HG03460 (cell line): Measurements from ENCODE around the gene ITGB6.

Experiments
- ATAC-seq: cut with Tn5 transposase; IDR thresholded peaks from one replicate; pipeline ENCODE4 v1.9.1; 2021; ENCODE audit not compliant: unreplicated experiment

Gene ITGB6

DNA sequence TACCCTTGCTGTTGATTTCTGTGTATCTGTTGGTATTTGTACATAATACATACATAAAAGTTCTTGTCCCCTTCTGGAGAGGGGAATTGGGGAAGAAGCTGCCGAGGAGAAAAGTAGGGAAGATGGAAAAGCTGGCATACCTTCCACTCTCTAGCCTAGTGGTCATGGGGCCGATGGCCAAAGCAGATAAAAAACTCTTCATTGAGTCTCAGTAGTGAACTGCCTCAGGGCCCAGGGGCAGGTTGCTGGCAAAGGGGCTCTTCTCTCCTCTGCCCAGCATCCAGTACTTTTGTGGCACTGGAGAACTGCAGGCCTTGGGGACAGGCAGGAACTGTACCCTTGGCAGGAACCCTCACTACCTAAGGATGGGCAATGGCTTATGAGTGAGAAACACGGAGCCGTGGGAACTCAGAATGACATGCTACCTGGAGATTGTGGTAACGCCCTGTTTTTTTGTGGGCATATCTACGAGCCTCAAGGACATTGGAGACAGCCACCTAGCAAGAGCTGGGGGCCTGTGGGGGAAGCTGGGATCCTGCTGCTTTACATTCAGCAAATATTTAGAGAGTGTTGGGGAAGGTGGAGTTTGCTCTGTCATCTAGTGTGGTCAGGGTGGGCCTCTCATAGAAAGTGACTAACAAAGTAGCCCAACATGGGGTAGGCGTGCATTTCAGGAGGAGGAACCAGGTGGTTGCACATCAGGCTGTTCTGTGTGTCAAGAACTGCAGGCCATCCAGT, 22.6 kb upstream of the ITGB6 start:
- no peak for ATAC-seq

DNA sequence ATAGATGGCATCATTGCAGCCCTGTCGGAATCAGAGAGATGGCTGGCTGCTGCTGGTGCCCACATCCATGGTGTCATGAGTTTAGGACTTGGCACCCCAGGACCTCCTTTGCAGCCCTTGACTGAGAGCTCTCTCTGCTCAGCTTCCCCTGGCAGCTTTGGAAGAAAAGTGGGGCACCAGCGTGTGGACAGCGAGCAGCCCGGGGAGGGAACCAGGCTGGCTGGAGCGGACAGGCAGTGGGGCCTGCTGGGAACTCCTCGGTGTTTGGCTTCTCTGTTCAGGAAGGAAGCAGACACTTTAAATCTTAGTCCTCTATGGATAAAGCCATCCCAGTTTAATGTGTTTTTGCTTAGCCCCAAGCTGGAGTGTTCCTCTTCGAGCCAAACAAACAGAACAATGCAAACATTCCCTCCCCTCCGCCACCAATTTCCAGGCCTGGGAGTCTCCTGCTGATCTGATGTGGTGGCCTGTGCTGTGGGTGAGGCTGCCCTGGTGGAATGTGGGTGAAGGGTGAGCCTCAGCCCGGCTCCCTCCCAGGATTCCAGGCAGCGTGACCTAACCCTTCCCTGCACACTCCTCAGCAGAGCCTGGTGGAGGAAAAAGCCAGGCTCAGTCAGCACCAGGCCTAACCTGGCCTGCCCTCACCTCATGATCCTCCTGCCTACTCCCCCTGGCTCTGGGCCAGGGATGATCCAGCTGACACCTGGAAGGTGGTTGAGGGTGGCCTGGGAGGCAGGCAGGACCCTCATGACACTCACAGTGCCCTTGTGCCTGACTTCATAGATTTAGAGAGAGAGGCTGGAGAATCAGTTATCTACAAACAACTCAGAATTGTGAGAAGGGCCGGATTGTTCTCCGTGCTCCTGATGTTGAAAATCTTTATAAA, 21.6 kb upstream of the ITGB6 start:
- no peak for ATAC-seq

DNA sequence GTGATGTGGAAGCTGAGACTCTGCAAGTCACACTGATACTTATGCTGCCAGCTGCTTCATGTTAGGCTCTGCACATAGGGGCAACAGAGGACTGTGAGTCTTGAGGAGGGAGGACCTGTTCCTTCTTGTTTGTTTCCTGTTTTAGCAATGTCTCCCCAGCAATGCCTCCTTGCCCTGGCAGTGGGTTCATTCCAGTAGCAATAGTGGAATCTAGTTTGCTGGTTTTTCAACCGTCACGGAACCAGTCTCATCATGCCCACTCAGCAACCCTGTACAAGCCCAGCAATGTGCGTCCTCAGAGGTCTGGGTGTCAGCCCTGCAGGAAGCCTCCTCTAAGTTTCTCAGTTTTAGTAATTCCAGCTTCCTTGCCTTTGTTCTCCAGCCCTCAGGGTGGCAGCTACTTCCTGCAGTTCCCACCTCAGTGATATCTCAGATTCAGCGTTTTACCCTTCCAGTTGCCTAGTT, 20.5 kb upstream of the ITGB6 start:
- no peak for ATAC-seq

DNA sequence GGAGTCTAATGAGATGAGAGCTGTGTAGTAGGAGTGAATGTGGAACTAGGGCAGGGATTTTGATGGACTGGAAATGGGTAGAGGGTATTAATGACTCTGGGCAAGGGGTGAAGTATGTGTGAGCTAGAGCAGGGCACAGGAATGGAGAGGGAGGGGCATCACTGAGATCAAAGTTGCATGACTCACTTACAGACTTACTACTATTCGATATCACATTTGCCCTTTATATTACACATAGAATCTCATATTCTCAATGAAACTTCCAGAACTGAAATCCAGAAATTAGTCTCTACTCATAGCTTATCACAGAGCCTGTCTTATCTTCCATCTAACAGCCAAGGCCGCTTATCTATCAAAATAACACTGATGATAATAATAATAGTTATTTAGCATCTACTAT, 20.0 kb upstream of the ITGB6 start:
- no peak for ATAC-seq

DNA sequence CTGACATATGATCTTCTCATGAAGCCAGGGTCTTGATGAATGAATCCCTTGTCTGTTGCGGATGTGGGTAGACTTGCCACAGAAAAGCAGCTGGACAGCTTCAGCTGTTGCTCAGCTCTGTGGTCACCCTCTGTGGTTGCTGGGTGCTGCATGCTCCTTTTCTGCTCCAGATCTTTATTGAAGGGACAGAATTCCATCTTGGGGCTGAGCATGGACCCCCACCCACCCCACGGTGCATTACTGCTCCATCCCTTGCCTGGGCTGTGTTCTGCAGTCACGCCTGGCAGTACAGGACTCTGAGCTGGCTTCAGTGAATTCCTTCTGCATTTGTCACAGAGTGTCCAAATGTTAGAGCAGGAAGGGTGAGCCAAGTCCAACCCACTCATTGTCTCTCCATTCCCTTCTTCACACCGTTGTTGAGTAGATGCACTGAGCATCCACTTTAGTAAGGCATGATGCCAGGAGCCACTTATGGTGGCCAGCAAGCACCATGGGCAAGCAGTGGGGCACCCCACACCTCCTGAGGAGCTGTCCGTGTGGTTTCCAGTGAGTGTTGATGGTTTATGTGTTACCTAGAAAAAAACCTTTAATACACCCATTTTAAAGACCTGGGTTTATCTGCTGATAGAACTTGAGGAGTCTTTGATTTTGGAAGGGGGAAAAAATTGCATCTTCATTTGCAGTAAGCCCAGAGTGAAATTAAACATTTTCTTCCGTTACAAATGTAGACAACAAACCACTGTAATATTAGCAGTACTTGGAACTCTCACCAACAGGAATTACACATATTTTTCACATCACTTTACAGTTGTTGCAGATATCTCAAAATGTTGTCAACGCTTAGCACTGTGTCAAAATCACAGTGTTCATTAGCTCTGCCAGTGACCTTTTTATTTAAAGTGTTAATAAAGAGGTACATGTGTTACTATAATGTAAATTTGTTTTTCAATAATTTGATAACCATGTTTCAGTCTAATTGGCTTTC, 14.7 kb upstream of the ITGB6 start:
- no peak for ATAC-seq

DNA sequence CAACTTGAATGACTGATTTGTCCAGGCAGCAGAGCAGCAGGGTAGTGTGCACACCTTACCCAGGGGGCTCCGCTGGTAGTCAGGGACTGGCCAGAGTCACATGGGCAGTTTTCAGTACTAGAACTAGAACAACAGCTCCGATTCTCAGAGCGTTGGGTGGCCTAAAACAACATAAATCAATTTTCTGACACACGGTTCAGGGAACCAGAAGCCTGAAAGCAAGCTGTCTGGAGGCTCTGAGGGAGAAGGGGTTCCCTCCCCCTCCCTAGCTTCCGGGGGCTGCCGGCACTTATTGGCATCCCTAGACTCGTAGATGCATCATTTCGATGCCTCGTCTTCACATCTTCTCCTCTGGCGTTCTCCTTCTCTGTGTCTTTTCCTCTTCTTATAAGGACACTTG, 13.4 kb upstream of the ITGB6 start:
- no peak for ATAC-seq

DNA sequence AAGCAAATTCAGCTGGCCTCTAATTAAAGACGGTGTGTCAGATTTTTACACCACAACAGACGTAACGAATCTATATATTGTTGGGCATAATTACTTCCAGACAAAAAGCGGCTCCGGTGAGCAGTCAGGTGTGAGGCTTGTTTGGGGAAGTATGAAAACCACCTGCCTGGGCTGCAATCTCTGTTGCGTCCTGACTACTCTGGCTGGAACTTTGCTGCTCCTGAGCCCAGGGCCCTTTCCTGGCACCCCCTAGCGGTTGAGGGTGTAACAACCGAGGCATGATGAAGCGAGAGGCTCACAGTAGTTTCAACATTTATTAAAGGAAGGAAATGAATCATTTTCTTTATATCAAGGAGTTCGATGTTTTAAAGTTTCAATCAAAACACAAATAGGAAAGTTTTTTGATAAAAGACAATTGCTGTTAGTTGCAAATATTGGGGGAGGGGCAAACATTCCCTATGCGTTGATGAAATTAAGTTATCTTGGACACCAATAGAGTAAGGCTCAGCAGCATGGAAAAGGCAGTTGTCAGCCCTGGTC, 10.6 kb upstream of the ITGB6 start:
- ATAC-seq: peak; percentile 87

DNA sequence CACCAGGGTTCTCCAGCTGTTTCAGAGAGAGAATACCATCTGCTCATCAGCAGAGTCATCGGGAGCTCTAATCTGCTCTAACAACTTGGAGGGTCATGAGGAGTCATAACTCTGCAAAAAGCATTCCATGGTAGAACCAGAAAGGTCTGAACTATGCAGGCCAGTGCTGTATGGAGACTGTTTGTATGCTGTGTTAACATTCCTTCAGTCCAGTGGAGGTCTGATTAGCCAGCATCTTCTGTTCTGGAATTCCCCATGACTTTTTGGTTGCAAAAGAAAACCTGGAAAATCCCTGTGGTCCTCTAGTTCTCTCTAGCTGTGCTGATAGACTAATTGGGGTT, 9.4 kb upstream of the ITGB6 start:
- no peak for ATAC-seq

DNA sequence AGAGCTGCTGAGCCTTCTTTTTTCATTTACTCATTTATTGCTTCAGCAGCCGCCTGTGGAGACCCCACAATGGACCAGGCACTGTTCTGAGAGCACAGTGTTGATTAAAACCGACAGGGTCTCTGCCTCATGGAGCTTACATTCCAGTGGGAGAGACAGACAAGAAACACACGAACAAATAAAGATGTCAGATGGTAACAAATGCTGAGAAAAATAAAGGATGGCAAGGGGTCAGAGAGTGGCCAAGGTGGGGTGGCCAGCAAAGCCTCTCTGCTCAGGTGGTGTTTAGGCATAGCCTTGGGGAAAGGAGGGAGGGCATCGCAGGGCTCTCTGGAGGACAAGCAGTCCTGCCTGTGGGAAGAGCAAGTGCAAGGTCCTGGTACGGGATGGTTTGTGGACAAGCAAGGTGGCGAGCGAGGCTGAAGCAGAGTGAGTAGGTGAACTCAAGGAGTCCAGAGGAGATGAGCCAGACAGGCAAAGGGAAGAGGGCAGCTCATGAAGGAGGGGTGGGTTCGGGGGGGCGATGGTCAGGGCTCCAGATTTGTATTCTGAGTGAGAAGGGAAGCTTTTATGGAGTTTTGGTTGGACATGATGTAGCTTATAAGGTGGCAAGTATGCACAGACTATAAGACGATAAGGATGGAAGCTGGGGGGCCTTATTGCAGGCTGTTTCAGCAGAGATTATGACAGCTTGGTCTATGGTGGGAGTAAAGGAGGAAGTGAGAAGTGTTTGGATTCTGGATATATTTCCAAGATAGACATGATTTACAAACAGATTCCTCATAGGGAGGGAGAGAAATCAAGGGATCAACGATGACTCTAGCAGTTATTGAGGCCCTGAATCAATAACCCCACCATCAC, 8.8 kb upstream of the ITGB6 start:
- ATAC-seq: no peak

DNA sequence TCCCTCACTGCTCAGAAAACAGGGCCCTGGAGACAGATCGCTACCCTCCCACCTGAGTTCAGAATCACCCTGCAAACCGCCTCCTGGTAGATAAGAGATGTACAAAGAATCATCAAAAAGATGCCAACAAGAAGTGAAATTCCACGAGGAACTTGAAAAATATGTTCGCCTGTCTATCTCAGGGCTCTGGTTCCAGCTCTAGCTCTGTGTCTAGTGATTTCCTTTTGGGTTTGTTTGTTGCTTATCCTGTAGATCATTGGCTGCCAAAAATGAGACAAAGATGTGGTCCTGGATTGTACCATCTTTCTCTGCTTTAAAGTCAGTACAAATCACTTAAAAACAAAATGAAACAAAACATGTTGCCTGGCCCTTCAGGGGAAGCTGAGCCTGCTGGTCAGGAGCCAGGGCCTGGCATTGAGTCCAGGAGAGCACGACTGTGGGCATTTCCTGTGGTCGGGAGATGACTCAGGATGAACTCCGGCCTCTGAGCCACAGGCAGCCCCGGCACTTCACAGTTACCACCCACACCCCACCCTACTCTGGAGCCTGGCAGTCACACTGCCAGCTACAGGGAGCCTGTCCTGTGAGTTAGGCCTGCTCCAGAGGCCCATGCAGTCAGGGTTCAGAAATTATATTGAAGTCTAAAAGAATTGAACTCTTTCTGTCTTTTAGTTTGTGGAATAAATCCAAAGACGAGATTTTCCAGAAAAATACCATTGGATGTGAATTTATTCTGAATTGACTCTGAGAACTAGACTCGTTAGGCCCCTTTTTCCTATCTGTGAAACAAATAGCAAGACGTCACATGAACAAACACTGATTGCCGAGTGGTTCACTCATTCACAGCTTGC, 8.0 kb upstream of the ITGB6 start:
- no peak for ATAC-seq

DNA sequence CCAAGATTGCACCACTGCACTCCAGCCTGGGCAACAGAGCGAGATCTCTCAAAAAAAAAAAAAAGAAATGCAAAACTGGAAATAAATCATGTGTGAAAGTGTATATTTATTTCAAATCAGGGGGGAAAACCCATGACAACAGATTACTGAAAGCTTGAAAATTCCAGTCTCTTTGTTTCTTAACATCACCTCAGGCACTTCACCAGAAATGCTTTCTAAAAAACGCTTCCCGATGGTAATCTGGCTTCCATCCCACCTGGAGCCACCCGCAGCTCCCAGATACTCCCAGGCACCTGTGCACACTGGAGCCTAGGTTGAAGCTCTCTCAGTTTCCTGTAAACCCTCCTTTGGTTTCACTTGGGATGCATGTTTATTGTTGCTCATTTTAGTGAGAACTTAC, 7.2 kb upstream of the ITGB6 start:
- ATAC-seq: no peak

DNA sequence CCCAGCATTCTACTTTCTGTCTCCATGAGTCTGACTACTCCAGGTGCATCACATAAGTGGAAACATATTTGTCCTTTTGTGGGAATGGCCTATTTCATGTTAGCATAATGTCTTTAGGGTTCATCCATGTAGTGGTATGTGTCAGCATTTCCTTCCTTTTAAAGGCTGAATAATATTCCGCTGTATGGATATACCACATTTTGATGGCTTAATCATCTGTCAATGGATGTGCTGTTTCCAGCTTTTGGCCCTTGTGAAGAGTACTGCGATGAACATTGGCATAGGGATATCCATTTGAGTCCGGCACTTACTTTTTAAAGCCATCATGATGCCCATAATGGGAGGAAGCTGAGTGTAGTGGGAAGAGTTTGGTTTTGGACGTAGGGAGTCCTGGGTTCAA, 6.4 kb upstream of the ITGB6 start:
- ATAC-seq: no peak

DNA sequence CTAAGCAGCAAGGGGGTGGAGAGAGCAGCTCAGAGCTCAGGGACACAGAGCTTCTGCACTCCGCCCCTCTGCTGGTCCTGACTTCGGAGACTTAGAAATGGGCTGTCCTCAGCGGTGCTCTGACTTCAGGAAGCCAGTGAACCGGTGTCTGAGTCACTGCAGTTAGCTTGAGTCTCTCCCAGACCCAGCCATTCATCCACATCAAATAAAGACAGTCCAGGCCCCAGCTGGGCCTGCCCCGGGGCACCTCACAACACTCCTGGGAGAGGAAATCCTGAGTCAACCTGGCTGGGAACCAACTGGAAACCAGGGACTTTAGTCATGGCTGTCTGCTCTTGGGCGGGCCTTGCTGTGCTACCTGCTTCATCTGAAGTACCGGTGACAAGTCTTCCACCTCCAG, 5.4 kb upstream of the ITGB6 start:
- no peak for ATAC-seq

DNA sequence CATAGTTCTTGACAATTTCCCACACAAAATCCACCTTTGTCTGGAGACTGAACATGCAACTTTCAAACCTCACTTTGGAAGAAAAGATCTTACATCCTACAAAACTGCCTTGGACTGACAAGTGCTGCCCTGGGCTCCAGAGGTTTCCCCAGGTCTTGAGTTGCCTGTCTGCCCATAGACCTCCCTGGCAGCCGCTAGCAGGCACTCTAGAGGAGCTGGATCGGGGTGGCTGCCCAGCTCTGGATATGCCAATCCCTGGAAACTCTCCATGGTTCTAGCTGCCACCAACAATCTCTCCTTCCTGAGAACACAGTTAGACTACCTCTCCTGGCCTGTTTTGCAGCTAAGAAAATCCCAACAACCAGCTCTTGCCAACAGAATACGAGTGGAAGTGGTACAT, 3.4 kb upstream of the ITGB6 start:
- no peak for ATAC-seq

DNA sequence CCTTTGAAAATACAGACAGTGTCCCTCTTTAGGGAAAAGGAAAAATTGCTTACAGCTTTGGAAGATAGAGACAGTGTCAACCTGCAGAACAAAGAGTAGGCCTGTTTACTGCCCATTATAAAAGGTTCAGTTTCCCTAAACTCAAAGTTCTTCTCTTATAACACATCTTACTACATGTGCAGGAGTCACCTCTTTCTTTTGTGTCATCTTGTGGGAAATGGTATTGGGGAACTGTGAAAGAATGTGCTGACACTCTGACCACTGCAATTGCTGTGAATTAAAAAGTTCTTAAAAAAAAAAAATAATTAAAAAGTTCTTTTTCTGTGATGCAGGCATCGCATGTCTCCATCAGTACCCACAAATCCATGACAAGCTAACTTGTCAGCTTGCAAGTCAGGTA, 2.9 kb upstream of the ITGB6 start:
- ATAC-seq: no peak

DNA sequence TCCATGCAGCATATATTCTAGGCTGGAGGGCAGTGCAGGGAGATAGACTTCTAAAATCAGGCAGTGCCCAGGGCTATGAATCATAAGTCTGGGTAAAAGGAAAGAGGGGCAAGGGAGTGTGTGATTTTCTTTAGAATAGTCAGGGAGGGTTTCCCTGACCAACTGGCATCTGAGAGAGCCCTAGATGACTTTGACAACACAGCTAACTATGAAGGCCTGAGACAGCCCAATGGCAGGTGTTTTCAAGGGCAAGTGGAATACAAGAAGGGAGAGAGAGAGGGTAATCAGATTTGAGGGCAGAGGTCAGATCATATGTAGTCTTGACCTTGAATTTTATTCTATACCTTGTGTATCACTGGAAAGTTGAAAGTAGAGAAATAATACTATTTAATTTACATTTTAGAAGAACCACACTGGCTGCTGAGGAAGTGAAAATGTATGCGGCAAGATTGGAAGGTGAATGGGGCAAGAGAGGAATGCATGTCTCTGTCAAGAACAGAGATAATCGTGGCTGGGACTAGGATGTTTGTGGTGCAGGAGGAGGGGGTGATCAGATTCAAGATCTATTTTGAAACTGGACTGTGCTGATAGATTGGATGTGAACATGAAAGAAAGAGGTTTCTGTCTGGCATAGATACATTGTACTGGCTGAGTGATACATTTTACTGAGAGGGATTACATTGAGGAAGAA, 1.9 kb upstream of the ITGB6 start:
- no peak for ATAC-seq

DNA sequence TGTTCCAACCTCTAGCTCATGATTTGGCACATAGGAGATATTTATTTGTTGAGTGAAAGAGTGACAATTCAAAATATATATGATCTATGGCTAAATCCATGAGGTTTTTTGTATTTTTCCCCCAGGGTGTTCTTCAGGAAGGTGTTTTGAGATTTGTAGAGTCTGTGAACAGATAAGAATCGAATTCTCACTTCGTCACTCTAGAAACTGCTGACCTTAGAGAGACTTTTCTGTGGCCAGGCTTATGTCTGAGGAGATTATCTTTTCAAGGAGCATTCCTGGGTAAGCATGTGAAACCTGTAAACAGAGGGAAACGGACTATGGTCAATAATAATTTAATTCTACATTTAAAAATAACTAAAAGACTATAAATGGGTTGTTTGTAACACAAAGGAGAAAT, 849 bp upstream of the ITGB6 start:
- ATAC-seq: no peak

DNA sequence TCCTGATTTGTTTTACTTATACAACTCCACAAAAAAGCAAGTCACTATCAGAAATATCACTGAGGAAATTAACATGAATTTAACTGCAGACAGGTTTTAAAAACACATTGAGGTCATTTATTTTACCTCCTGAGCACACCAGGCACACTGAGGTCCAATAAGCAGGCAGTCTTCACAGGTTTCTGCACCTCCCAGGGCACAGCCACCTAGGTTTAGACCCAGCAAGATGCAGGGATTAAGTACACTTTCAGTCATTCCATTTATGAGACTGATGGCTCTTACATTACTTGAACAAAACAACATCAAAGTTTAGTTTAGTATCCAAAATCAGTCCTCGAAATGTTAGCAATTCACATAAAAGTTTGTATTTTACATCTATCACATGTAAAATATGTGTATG, 1.0 kb downstream of the ITGB6 start:
- no peak for ATAC-seq

DNA sequence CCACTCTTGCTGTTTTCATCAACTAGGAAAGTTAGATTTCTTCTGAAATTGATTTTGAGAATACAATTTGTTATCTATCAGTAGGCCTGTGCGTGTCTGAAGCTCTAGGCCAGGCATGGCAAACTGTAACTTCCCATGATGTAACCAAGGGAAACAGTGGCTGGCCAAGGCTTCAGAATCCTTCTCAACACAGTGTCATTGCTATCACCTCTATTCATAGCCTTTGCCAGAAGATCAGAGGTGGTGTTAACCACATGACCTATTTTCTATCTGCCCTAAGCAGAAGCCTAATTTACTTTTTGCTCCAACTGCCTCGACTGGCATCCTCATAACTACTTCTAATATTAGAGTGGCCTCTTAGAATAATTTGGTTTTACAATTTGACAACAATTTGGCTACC, 2.5 kb downstream of the ITGB6 start:
- ATAC-seq: no peak
